Suprapubic skin (tissue), 3 donors: ENCODE results near the gene SETD4.

ENCODE experiments used
- CTCF ChIP-seq, 2 donors: fragments of 200-600 bp in 1 of 2; fragments of 450-650 bp in 1 of 2; sonication (generic) in 1 of 2; IDR thresholded peaks; one replicate each; pipeline ENCODE4 v1.5.1; 2016 to 2019; ENCODE audit warnings: antibody characterized with exemption in 2 of 2, mild to moderate bottlenecking in 1 of 2, moderate library complexity in 1 of 2
- POLR2AphosphoS5 ChIP-seq, 3 donors: sonication (generic); formaldehyde crosslinking; IDR thresholded peaks; one replicate each; pipeline ENCODE4 v1.6.1; 2017; ENCODE audit warnings: antibody characterized with exemption in 3 of 3

GRCh38 chr21:36072453-36073162 lies 12.3 kb upstream of the SETD4 start:
- TF ChIP-seq CTCF (IDR thresholded peaks at IDR 0.05) (no peak), POLR2AphosphoS5 (IDR thresholded peaks at IDR 0.05) (no peak)
